HuH-7 (cell line): ENCODE data around the gene IKBKE.
A peak's percentile ranks its signal among the peaks of the same experiment; 100 is the strongest.

Source experiments
- DNase-seq: peaks from one replicate; pipeline ENCODE4 v3.0.0; 2011; ENCODE audit warnings: low spot score

The IKBKE gene

DNA sequence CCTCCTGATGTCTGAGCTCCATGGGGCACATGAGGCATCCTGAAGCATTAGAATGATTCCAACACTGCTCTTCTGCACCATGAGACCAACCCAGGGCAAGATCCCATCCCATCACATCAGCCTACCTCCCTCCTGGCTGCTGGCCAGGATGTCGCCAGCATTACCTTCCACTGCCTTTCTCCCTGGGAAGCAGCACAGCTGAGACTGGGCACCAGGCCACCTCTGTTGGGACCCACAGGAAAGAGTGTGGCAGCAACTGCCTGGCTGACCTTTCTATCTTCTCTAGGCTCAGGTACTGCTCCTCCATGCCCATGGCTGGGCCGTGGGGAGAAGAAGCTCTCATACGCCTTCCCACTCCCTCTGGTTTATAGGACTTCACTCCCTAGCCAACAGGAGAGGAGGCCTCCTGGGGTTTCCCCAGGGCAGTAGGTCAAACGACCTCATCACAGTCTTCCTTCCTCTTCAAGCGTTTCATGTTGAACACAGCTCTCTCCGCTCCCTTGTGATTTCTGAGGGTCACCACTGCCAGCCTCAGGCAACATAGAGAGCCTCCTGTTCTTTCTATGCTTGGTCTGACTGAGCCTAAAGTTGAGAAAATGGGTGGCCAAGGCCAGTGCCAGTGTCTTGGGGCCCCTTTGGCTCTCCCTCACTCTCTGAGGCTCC is 26.0 kb downstream of the IKBKE start:
- no peak for DNase-seq

GRCh38 chr1:206497363-206497762 is 27.1 kb downstream of the IKBKE start:
- no peak for DNase-seq

DNA sequence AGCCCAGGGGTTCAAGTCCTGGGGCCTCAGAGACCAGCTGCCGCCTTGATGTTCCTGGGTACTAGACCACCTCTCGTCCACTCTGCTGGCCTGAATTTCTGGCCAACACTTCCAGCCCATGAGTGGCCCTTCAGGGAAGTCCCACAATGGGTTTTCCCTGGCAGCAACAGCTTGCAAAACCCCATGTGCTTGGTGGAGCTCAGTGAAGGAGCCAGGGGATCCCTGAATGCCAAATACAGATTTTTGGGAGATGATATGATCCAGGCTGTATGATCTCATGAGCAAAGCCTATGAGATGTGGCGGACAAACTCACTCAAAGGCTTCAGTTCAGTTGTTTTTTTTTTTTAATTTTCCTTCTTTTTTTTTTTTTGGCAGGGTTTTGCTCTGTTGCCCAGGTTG is 27.5 kb downstream of the IKBKE start:
- no peak for DNase-seq

- no peak for DNase-seq
These were observed 28.4 kb downstream of the IKBKE start for GRCh38 chr1:206498685-206499084.

GRCh38 chr1:206500046-206500445 is 29.8 kb downstream of the IKBKE start:
- no peak for DNase-seq

- DNase-seq, result no peak
These were observed 31.6 kb downstream of the IKBKE start for GRCh38 chr1:206501881-206502280.

DNA sequence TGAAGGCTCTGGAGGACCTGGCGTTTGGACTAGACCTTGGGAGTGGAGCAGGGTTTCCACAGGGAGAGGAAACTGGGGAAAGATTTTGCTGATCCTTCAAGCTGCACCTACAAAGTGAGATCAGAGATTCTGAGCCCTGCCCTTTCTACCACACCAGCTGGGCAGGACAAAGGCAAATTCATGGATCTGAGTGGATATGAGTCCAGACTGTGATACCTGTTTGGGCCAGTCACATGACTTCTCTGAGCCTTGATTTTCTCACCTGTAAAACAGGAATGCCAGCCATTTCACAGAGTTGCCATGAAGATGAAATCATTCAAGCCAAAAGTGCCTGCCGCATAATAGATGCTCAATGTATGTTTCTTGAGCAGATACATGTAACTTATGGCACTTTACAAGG is 32.1 kb downstream of the IKBKE start:
- no peak for DNase-seq

- no peak for DNase-seq
These were observed 32.5 kb downstream of the IKBKE start for GRCh38 chr1:206502812-206503211.

- DNase-seq, result no peak
These were observed 33.5 kb downstream of the IKBKE start for GRCh38 chr1:206503591-206504362.

DNA sequence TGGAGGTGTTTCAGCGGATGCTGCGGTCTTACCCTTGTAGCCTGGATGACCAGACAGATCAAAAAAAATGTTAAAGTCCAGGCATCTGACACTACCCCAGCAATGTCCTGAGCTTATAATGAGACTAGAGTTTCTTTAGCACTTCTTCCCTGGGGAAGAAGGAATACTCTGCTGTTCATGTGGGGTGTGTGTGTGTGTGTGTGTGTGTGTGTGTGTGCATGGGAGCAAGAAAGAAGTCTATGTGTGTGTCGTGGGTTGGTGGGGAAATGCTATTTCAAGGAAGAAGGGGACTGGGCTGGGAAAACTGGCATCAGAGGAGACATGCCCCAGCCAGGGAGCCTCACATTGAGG is 34.1 kb downstream of the IKBKE start:
- no peak for DNase-seq

DNA sequence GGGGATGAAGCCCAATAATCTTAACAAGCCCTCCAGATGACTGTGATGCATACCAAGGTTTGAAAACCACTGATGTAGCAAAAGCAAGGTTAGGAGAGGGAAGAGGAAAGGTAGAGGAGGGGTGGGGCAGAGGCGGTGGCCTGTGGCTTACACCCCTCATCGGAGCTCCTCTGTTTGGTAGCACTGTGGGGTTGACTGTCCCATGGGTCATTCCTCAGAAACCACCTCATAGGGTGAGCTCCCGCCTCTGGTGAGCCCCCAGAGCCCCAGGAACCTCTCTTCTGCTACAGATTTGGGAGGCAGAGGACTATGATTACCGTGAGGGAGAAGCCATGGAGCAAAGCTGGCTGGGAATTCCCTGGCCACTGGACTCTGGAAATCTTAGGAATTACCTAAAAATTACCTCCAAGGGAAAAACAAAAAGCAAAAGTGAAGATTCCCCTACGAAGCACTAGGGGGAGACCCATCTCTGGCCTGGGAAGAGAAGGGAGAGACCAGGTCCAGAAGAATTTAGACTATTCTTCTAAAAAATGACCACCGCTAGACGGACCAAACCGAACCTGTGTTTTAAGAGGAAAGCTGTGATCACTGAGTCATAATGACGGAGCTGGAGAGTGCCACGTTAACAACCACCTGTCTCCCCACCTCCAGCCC is 35.6 kb downstream of the IKBKE start:
- DNase-seq, result peak; percentile 71

- DNase-seq, result no peak
These were observed 36.4 kb downstream of the IKBKE start for GRCh38 chr1:206506405-206507283.

DNA sequence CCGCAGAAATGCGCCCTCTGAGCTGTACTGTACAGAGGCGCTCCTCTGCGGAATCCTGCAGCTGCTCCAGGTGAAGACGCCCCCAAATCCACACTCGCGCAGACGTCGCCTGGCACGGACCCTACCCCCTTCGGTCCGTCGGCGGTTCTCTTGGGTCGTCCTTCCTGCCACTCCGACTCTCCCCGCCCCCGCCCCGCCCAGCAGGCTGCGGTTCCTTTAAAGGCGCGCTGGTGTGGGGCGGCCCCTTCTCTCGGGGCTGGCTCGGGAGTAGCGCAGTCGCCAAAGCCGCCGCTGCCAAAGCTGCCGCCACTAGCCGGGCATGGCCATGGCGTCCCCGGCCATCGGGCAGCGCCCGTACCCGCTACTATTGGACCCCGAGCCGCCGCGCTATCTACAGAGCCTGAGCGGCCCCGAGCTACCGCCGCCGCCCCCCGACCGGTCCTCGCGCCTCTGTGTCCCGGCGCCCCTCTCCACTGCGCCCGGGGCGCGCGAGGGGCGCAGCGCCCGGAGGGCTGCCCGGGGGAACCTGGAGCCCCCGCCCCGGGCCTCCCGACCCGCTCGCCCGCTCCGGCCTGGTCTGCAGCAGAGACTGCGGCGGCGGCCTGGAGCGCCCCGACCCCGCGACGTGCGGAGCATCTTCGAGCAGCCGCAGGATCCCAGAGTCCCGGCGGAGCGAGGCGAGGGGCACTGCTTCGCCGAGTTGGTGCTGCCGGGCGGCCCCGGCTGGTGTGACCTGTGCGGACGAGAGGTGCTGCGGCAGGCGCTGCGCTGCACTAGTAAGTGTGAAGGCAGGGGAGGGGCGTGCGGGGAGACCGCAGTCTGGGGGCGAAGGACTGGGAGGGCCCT is 37.2 kb downstream of the IKBKE start, which contains the start of gene RASSF5:
Gene RASSF5, plus strand, starts transcription at position 248 of the 846 bp plus-strand sequence. Its CDS starts 72 bp downstream, at position 320.
- DNase-seq, result peak; percentile 66

DNA sequence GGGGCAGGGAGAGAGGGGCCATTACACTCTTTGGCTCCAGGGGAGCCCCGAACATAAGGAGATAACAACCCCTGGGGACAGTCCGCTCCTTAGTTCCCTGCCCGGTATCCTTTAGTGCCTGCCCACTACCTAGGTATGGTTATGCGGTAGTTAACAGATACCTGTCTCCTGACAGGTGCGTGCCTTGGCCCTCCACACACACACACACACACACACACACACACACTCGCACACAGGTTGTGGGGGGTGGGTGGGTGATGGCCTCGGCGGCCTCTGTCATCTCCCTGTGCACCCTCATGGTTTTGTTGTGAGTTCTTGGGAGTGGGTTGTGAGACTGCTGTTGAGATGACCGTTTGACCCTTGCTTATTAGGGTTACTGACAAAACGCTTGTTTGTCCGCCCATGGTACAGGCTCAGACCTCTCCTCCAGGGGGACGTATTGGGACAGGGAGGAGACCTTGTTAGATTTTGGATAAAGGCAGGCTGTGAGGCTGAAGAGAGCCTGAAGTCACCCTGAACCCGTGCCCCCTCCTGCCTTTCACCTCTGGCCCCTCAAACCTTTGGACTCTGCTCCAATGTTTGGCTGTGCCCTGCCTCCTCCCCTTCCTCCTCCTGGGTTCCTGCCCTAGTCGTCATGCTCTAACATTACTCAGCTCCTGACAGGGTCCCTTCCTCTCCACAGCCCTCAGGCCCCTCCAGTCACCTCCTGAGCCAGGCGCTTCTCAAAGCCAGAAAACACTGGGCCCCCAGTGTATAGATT is 38.0 kb downstream of the IKBKE start:
- DNase-seq, result no peak

DNA sequence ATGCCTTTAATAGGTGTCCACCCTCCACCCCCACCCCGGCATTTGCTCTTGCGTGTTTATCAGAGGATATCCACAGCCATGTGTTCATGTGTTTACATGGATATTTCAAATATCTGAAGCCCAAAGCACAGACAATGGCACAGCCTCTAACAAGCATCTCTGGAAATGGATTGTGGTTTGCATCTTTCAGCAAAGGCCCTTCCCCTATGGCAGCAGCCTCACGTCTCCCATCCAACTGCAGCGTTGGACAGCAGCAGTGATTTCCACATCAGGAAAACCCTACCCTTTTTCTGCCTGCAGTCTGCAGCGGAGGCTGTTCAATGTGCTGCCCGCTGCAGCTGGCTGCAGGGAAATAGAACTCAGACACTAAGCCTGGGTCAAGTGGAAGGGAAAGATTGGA is 38.7 kb downstream of the IKBKE start:
- DNase-seq, result peak; percentile 69

DNA sequence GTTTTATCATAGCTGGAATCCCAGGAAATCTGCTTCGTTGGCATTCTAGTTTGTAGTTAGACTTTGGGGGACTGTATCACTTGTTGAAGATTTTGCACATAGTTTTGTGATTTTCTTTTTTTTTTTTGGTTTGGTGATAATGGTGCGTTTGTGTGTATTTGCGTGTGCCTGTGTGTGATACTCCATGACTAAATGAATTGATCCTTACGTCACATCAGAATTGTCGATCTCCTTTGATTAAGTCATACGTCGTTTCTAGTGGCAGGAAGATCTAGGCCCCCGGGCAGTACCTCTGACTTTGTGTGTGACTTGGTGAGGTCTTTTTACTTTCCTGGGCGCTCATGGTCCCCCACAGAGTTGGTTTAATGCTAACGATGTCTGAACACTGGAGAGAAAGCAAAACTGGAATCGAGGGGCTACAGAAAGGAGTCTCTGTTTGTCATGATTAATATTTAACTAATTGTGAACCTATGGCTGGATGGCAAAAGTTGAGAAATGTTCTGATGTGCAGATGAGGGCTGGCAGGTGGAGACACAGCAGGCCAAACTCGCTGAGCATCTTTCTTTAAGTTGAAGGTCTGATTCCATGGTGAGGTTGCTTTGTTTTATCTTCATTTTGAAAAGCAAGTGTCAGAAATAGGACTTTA is 39.5 kb downstream of the IKBKE start:
- DNase-seq, result no peak

DNA sequence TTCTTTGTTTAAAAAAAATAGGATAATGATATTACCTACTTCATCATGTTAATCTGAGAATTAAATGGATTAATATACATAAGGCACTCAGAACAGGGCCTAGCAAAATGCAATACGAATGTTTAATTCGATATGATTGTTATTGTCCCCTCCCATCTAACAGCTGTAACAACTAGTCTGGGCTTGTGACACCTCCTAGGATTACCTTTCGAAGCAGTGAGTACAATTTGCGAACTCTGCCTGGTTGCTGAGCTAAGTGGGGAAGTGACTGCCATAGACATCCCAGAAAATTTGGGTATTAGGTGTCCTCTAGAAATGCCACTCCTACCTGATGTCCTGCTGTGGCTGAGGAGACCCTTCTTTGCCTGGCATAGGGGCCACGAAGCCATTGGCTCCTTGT is 40.1 kb downstream of the IKBKE start:
- no peak for DNase-seq

DNA sequence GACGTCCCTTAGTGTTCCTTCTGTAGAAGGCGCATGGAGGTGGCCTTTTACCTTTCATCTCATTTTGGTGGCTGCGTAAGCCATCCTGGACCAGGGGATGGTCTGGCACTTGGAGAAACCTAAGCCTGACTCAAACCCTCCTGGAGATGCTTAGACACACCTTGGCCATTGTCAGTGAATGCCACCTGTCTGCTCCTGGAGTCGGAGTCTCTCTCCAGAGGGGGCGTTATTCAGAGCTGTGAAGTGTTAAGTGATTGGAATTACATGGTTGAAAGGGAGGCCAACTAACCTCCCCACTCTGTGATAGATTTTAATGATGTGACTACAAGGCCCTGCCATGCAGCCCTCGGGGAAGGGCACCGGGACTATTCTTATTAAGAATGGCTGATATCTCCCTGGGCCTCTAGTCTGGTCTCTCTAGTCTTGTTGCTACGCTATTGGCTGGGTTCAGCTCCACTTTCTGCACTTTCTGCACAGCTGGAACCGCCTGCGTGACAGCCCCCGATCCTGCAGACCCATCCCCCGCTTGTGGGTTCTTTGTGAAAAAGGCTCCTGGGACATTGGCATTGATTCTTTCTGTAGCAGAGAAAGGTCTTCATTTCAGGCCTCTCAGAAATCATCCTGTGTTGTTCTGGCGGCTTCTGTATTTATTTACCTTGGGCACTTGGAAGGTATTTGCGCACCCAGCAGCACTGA is 41.2 kb downstream of the IKBKE start:
- DNase-seq, result no peak
